HEK293 (cell line): ENCODE measurements around the gene MYO1E.

Source experiments
- CTCF ChIP-seq: fragments of 450-650 bp; formaldehyde crosslinking; IDR thresholded peaks from 2 replicates; pipeline ENCODE4 v1.5.1; 2016; ENCODE audit warnings: missing biosample characterization, missing genetic modification characterization
- MEIS1 ChIP-seq: sonication (generic); formaldehyde crosslinking; IDR thresholded peaks from 2 replicates; pipeline ENCODE4 v1.8.1; 2022; ENCODE audit warnings: missing genetic modification reagents, mild to moderate bottlenecking, borderline replicate concordance
- PRDM4 ChIP-seq: fragments of 450-650 bp; formaldehyde crosslinking; IDR thresholded peaks from 2 replicates; pipeline ENCODE4 v1.5.1; 2017; ENCODE audit warnings: missing biosample characterization, missing genetic modification characterization
- REST ChIP-seq: fragments of 450-650 bp; formaldehyde crosslinking; IDR thresholded peaks from 2 replicates; pipeline ENCODE4 v1.5.1; 2016; ENCODE audit warnings: missing biosample characterization, missing genetic modification characterization
- SETDB1 ChIP-seq: IDR thresholded peaks from one replicate; pipeline ENCODE4 v1.6.1; 2017; ENCODE audit warnings: mild to moderate bottlenecking, low read length, moderate library complexity, mixed read lengths; ENCODE audit not compliant: insufficient read length
- ZBTB20 ChIP-seq: fragments of 450-650 bp; formaldehyde crosslinking; IDR thresholded peaks from 2 replicates; pipeline ENCODE4 v1.5.1; 2016; ENCODE audit warnings: missing biosample characterization, missing genetic modification characterization
- ZBTB49 ChIP-seq: fragments of 450-650 bp; formaldehyde crosslinking; IDR thresholded peaks from 2 replicates; pipeline ENCODE4 v1.5.1; 2016; ENCODE audit warnings: missing biosample characterization, missing genetic modification characterization, low read depth
- ZFP3 ChIP-seq: fragments of 450-650 bp; formaldehyde crosslinking; IDR thresholded peaks from 2 replicates; pipeline ENCODE4 v1.5.1; 2016; ENCODE audit warnings: low read depth, missing biosample characterization, missing genetic modification characterization
- ZNF549 ChIP-seq: fragments of 450-650 bp; IDR thresholded peaks from 2 replicates; pipeline ENCODE4 v1.5.1; 2018; ENCODE audit warnings: missing biosample characterization, missing genetic modification characterization, mild to moderate bottlenecking, inconsistent platforms, moderate library complexity
- ZNF580 ChIP-seq: fragments of 450-650 bp; formaldehyde crosslinking; IDR thresholded peaks from 2 replicates; pipeline ENCODE4 v1.5.1; 2016; ENCODE audit warnings: missing biosample characterization, missing genetic modification characterization
- ZNF701 ChIP-seq: fragments of 450-650 bp; formaldehyde crosslinking; IDR thresholded peaks from 2 replicates; pipeline ENCODE4 v1.5.1; 2016; ENCODE audit warnings: missing biosample characterization, missing genetic modification characterization
- ZNF792 ChIP-seq: fragments of 450-650 bp; formaldehyde crosslinking; IDR thresholded peaks from 2 replicates; pipeline ENCODE4 v1.5.1; 2016; ENCODE audit warnings: missing biosample characterization, missing genetic modification characterization
- ZSCAN18 ChIP-seq: fragments of 450-650 bp; formaldehyde crosslinking; IDR thresholded peaks from 2 replicates; pipeline ENCODE4 v1.5.1; 2016; ENCODE audit warnings: missing biosample characterization, missing genetic modification characterization

GRCh38 chr15:59283717-59284391 lies 88.8 kb downstream of the MYO1E start:
- TF ChIP-seq CTCF (tag by site-specific recombination) (no peak), ZNF701 (no peak), ZFP3 (tag by site-specific recombination) (no peak), ZSCAN18 (tag by site-specific recombination) (no peak), SETDB1 (no peak), PRDM4 (tag by site-specific recombination) (no peak), ZNF792 (tag by site-specific recombination) (no peak), ZNF549 (tag by site-specific recombination) (no peak), ZBTB20 (no peak), ZBTB49 (tag by site-specific recombination) (no peak), REST (tag by site-specific recombination) (no peak), ZNF580 (no peak), MEIS1 (CRISPR knock-in tag) (no peak)
